Endothelial cell of hepatic sinusoid (primary cell): ENCODE results near the gene SOX12.

ENCODE experiments used
- in situ Hi-C: cut with HindIII; loops from 2 replicates; pipeline ENCODE4 v1.10.0; 2017; ENCODE audit warnings: low sequenced_read_pairs

SOX12 gene

GRCh38 chr20:378961-379336, 53.6 kb downstream of the SOX12 start:
- in situ Hi-C loops, result no loop called here
